Activated CD4-positive, alpha-beta T cell treated with anti-CD3 and anti-CD28 coated beads for 36 hours (primary cell): Measurements from ENCODE around the gene CHPT1. TPM values are rescaled to one million over a fixed set of nuclear protein-coding genes. Genes with fewer than 3 reads are reported as not detected.

Source experiments
- ATAC-seq: fragments of 200-7000 bp; cut with Tn5 transposase; one replicate; pipeline ENCODE4 v1.10.0; 2021; ENCODE audit warnings: mild to moderate bottlenecking, moderate library complexity
- CTCF ChIA-PET: fragments of 350-600 bp; sonication (Branson Sonifier 250); formaldehyde crosslinking; loops from one replicate; lab custom pipeline; 2021; ENCODE audit warnings: antibody characterized with exemption; lab: Charles Lee
- POLR2A ChIA-PET: fragments of 350-600 bp; sonication (Branson Sonifier 250); formaldehyde crosslinking; loops from one replicate; lab custom pipeline; 2021; ENCODE audit warnings: antibody characterized with exemption, inconsistent platforms; lab: Charles Lee
- DNase-seq: peaks from one replicate; pipeline ENCODE4 v3.0.0-alpha.2; 2020
- H3K27ac Mint-ChIP-seq: one replicate; pipeline ENCODE4 v1.8.0; 2021; ENCODE audit warnings: mixed read lengths
- H3K27me3 Mint-ChIP-seq: one replicate; pipeline ENCODE4 v1.8.0; 2021; ENCODE audit warnings: mixed read lengths
- H3K36me3 Mint-ChIP-seq: one replicate; pipeline ENCODE4 v1.8.0; 2021; ENCODE audit warnings: low read depth, mixed read lengths
- H3K4me1 Mint-ChIP-seq: one replicate; pipeline ENCODE4 v1.8.0; 2021; ENCODE audit warnings: mixed read lengths
- H3K4me3 Mint-ChIP-seq: one replicate; pipeline ENCODE4 v1.8.0; 2021; ENCODE audit warnings: mild to moderate bottlenecking, moderate library complexity, mixed read lengths
- H3K9me3 Mint-ChIP-seq: one replicate; pipeline ENCODE4 v1.8.0; 2021; ENCODE audit warnings: low read depth, mixed read lengths
- intact Hi-C, 2 experiments: fragments of 100-400 bp; cut with DNase I in 1 of 2; cut with micrococcal nuclease in 1 of 2; formaldehyde crosslinking; loops; one replicate each; pipeline versions ENCODE4 v1.14.2 to v1.15.1; 2022 to 2024; cut with DNase I, micrococcal nuclease
- total RNA-seq, 2 experiments: library from RNA; stranded (reverse); gene quantifications; one replicate each; pipeline ENCODE4 v1.2.3, GENCODE V29; 2021

The CHPT1 gene
- total RNA-seq, 2 experiments from 2014 or later, result 12.2 to 15.2 TPM

- no peak for ATAC-seq
- no peaks in the 10 kb centered on the region for H3K9me3 Mint-ChIP-seq
- ChIA-PET CTCF (interaction anchor here (1.1 kb wide), 1 partner anchor 10 kb away, joined by 3 read pairs; no protein-coding TSS in a partner anchor), POLR2A (no interaction called here)
- no peaks in the 10 kb centered on the region for H3K27me3 Mint-ChIP-seq
- peaks cover 24% of the 10 kb centered on the region for H3K36me3 Mint-ChIP-seq
- H3K27ac Mint-ChIP-seq, result no peak overlapping the region
- intact Hi-C loops, result no loop called here
- H3K4me1 Mint-ChIP-seq, result no peaks in the 10 kb centered on the region
- no peak for DNase-seq
- H3K4me3 Mint-ChIP-seq, result no peak overlapping the region
Measured at GRCh38 chr12:101745481-101745880, 48.0 kb downstream of the CHPT1 start.

GRCh38 chr12:101746196-101746595 is 48.8 kb downstream of the CHPT1 start:
- Mint-ChIP-seq H3K4me3 (no peak overlapping the region), H3K27ac (no peak overlapping the region), H3K36me3 (peaks cover 24% of the 10 kb centered on the region), H3K27me3 (no peaks in the 10 kb centered on the region), H3K4me1 (no peaks in the 10 kb centered on the region), H3K9me3 (no peaks in the 10 kb centered on the region)
- intact Hi-C loops, result no loop called here
- no peak for DNase-seq
- ATAC-seq, result no peak
- ChIA-PET POLR2A (no interaction called here), CTCF (interaction anchor here (1.1 to 1.6 kb wide), 4 partner anchors 9 to 94 kb away, joined by 3 to 6 read pairs (median 4); no protein-coding TSS in a partner anchor)

- Mint-ChIP-seq H3K4me1 (no peaks in the 10 kb centered on the region), H3K4me3 (no peak overlapping the region), H3K36me3 (peaks cover 24% of the 10 kb centered on the region), H3K27ac (no peak overlapping the region), H3K9me3 (no peaks in the 10 kb centered on the region), H3K27me3 (no peaks in the 10 kb centered on the region)
- ChIA-PET POLR2A (interaction anchor here (0.7 kb wide), 1 partner anchor 29 kb away, joined by 7 read pairs; no protein-coding TSS in a partner anchor), CTCF (interaction anchor here (0.6 to 1.6 kb wide), 6 partner anchors 9 to 456 kb away, joined by 3 to 6 read pairs (median 4); no protein-coding TSS in a partner anchor)
- DNase-seq (no peak), ATAC-seq (no peak)
- intact Hi-C loops, result no loop called here
Measured at GRCh38 chr12:101746661-101747060, 49.2 kb downstream of the CHPT1 start.

- DNase-seq (no peak), ATAC-seq (no peak)
- Mint-ChIP-seq H3K27me3 (no peaks in the 10 kb centered on the region), H3K4me3 (no peak overlapping the region), H3K36me3 (peaks cover 27% of the 10 kb centered on the region), H3K9me3 (no peaks in the 10 kb centered on the region), H3K4me1 (no peaks in the 10 kb centered on the region), H3K27ac (no peak overlapping the region)
- intact Hi-C loops, result no loop called here
- ChIA-PET POLR2A (no interaction called here), CTCF (interaction anchor here (0.7 to 1.6 kb wide), 3 partner anchors 9 to 93 kb away, joined by 3 to 6 read pairs (median 5); no protein-coding TSS in a partner anchor)
Measured at GRCh38 chr12:101747697-101748096, 50.3 kb downstream of the CHPT1 start.

GRCh38 chr12:101748907-101749306 is 51.5 kb downstream of the CHPT1 start:
- H3K27ac Mint-ChIP-seq, result no peak overlapping the region
- H3K27me3 Mint-ChIP-seq, result no peaks in the 10 kb centered on the region
- DNase-seq (no peak), ATAC-seq (no peak)
- H3K36me3 Mint-ChIP-seq, result peaks cover 25% of the 10 kb centered on the region
- no peak overlapping the region for H3K4me3 Mint-ChIP-seq
- intact Hi-C loops, result no loop called here
- CTCF ChIA-PET, result interaction anchor here (0.6 kb wide), 1 partner anchor 1597 kb away, joined by 3 read pairs; no protein-coding TSS in a partner anchor
- no peaks in the 10 kb centered on the region for H3K4me1 Mint-ChIP-seq
- POLR2A ChIA-PET, result no interaction called here
- no peaks in the 10 kb centered on the region for H3K9me3 Mint-ChIP-seq

- intact Hi-C loops, result no loop called here
- ChIA-PET POLR2A (no interaction called here), CTCF (interaction anchor here (1.9 kb wide), 1 partner anchor 10 kb away, joined by 4 read pairs; no protein-coding TSS in a partner anchor)
- ATAC-seq (no peak), DNase-seq (no peak)
- no peak overlapping the region for H3K4me3 Mint-ChIP-seq
- no peaks in the 10 kb centered on the region for H3K9me3 Mint-ChIP-seq
- H3K27me3 Mint-ChIP-seq, result no peaks in the 10 kb centered on the region
- H3K36me3 Mint-ChIP-seq, result peaks cover 25% of the 10 kb centered on the region
- H3K4me1 Mint-ChIP-seq, result no peaks in the 10 kb centered on the region
- no peak overlapping the region for H3K27ac Mint-ChIP-seq
Measured at GRCh38 chr12:101749657-101750056, 52.2 kb downstream of the CHPT1 start.

- CTCF ChIA-PET, result interaction anchor here (1.9 kb wide), 1 partner anchor 10 kb away, joined by 4 read pairs; no protein-coding TSS in a partner anchor
- intact Hi-C loops, result no loop called here
- H3K36me3 Mint-ChIP-seq, result peaks cover 23% of the 10 kb centered on the region
- H3K27ac Mint-ChIP-seq, result no peak overlapping the region
- H3K4me1 Mint-ChIP-seq, result no peaks in the 10 kb centered on the region
- H3K4me3 Mint-ChIP-seq, result no peak overlapping the region
- DNase-seq, result no peak
- ATAC-seq, result no peak
- POLR2A ChIA-PET, result no interaction called here
- H3K27me3 Mint-ChIP-seq, result no peaks in the 10 kb centered on the region
- H3K9me3 Mint-ChIP-seq, result no peaks in the 10 kb centered on the region
Measured at GRCh38 chr12:101750152-101750551, 52.7 kb downstream of the CHPT1 start.

- ATAC-seq, result no peak
- CTCF ChIA-PET, result interaction anchor here (0.6 to 3.3 kb wide), 28 partner anchors 9 to 970 kb away, joined by 3 to 33 read pairs (median 4); partner anchors contain the start of gene GNPTAB
- no peak for DNase-seq
Measured at GRCh38 chr12:101759396-101760047, 62.1 kb downstream of the CHPT1 start.

GRCh38 chr12:101761350-101761749 is 63.9 kb downstream of the CHPT1 start:
- POLR2A ChIA-PET, result no interaction called here
- DNase-seq (no peak), ATAC-seq (no peak)
- peaks cover 6% of the 10 kb centered on the region for H3K36me3 Mint-ChIP-seq
- no peak overlapping the region for H3K27ac Mint-ChIP-seq
- H3K9me3 Mint-ChIP-seq, result no peaks in the 10 kb centered on the region
- CTCF ChIA-PET, result interaction anchor here (0.7 to 3.3 kb wide), 5 partner anchors 11 to 79 kb away, joined by 3 to 33 read pairs (median 6); partner anchors contain the start of gene GNPTAB
- no peak overlapping the region for H3K4me3 Mint-ChIP-seq
- intact Hi-C loops, result no loop called here
- H3K27me3 Mint-ChIP-seq, result no peaks in the 10 kb centered on the region
- no peaks in the 10 kb centered on the region for H3K4me1 Mint-ChIP-seq

More at GRCh38 chr12:101759396-101760047, 62.1 kb downstream of the CHPT1 start:
- intact Hi-C loops, result loop anchor here (1.0 to 5.0 kb wide), 6 partner anchors 89 to 345 kb away; no protein-coding TSS in a partner anchor
- H3K27ac Mint-ChIP-seq, result no peak overlapping the region
- H3K27me3 Mint-ChIP-seq, result no peaks in the 10 kb centered on the region
- H3K4me3 Mint-ChIP-seq, result no peak overlapping the region
- H3K4me1 Mint-ChIP-seq, result no peaks in the 10 kb centered on the region
- peaks cover 6% of the 10 kb centered on the region for H3K36me3 Mint-ChIP-seq
- H3K9me3 Mint-ChIP-seq, result no peaks in the 10 kb centered on the region
- POLR2A ChIA-PET, result no interaction called here

- intact Hi-C loops, result no loop called here
- CTCF ChIA-PET, result interaction anchor here (0.8 to 3.3 kb wide), 4 partner anchors 11 to 347 kb away, joined by 3 to 33 read pairs (median 5); no protein-coding TSS in a partner anchor
- H3K27me3 Mint-ChIP-seq, result no peaks in the 10 kb centered on the region
- POLR2A ChIA-PET, result no interaction called here
- no peak overlapping the region for H3K27ac Mint-ChIP-seq
- no peaks in the 10 kb centered on the region for H3K4me1 Mint-ChIP-seq
- no peaks in the 10 kb centered on the region for H3K9me3 Mint-ChIP-seq
- peaks cover 6% of the 10 kb centered on the region for H3K36me3 Mint-ChIP-seq
- DNase-seq, result no peak
- no peak for ATAC-seq
- H3K4me3 Mint-ChIP-seq, result no peak overlapping the region
Measured at GRCh38 chr12:101761781-101762180, 64.3 kb downstream of the CHPT1 start.

GRCh38 chr12:101763246-101763931 is 65.9 kb downstream of the CHPT1 start:
- CTCF ChIA-PET, result interaction anchor here (0.6 to 1.8 kb wide), 4 partner anchors 8 to 346 kb away, joined by 3 to 6 read pairs (median 5); no protein-coding TSS in a partner anchor
- H3K36me3 Mint-ChIP-seq, result peaks cover 5% of the 10 kb centered on the region
- H3K4me1 Mint-ChIP-seq, result no peaks in the 10 kb centered on the region
- no peaks in the 10 kb centered on the region for H3K9me3 Mint-ChIP-seq
- no peak overlapping the region for H3K27ac Mint-ChIP-seq
- ATAC-seq (no peak), DNase-seq (no peak)
- H3K27me3 Mint-ChIP-seq, result no peaks in the 10 kb centered on the region
- intact Hi-C loops, result no loop called here
- H3K4me3 Mint-ChIP-seq, result no peak overlapping the region
- POLR2A ChIA-PET, result no interaction called here
